ENCODE data around the gene ERICH2.

- TF ChIP-seq CTCF (IDR thresholded peaks at IDR 0.05; ENCODE audit: low read length) (no peak), EZH2 (IDR thresholded peaks at IDR 0.05; ENCODE audit: borderline replicate concordance, low read length) (no peak)
Measured at GRCh38 chr2:170823088-170823897, 53.1 kb downstream of the ERICH2 start.
